Osteocyte (in vitro differentiated cells): ENCODE results near the gene GPR142. TPM values are rescaled to one million over a fixed set of nuclear protein-coding genes. Genes with fewer than 3 reads are reported as not detected.
A peak's percentile ranks its signal among the peaks of the same experiment; 100 is the strongest.

Experiments used
- DNase-seq: peaks from one replicate; pipeline ENCODE4 v3.0.0; 2021; ENCODE audit warnings: mixed read lengths; ENCODE audit not compliant: unreplicated experiment; ENCODE audit errors: extremely low spot score
- H3K27ac Mint-ChIP-seq: one replicate; pipeline ENCODE4 v1.8.0; 2021; ENCODE audit warnings: mild to moderate bottlenecking, mixed read lengths; ENCODE audit not compliant: unreplicated experiment
- H3K27me3 Mint-ChIP-seq: one replicate; pipeline ENCODE4 v1.8.0; 2021; ENCODE audit warnings: mixed read lengths; ENCODE audit not compliant: unreplicated experiment
- H3K36me3 Mint-ChIP-seq: one replicate; pipeline ENCODE4 v1.8.0; 2021; ENCODE audit warnings: mixed read lengths; ENCODE audit not compliant: unreplicated experiment
- H3K4me1 Mint-ChIP-seq: one replicate; pipeline ENCODE4 v1.8.0; 2021; ENCODE audit warnings: mixed read lengths; ENCODE audit not compliant: unreplicated experiment
- H3K4me3 Mint-ChIP-seq: one replicate; pipeline ENCODE4 v1.8.0; 2021; ENCODE audit warnings: mild to moderate bottlenecking, moderate library complexity, mixed read lengths; ENCODE audit not compliant: unreplicated experiment
- H3K9me3 Mint-ChIP-seq: one replicate; pipeline ENCODE4 v1.8.0; 2021; ENCODE audit warnings: mixed read lengths; ENCODE audit not compliant: unreplicated experiment
- CTCF ChIP-seq: fragments of 200-600 bp; sonication (generic); IDR thresholded peaks from 2 replicates; pipeline ENCODE4 v1.5.0; 2021; ENCODE audit warnings: antibody characterized with exemption, mild to moderate bottlenecking, moderate library complexity
- long read RNA-seq: library from polyadenylated mRNA; unstranded; transcript quantifications from one replicate; pipeline ENCODE4 v2.0.0, GENCODE V29; 2021
- total RNA-seq: library from RNA; stranded (reverse); gene quantifications from 2 replicates; pipeline ENCODE4 v1.2.1, GENCODE V29; 2021

GPR142 gene
- total RNA-seq, result not detected in 2 replicates
- long read RNA-seq, result 0 reads

GRCh38 chr17:74367206-74367605 is at the start of gene GPR142:
GPR142 (plus strand) TSS chr17:74367506; CDS start chr17:74369541, 2,035 bp downstream.
- Mint-ChIP-seq H3K36me3 (no peaks in the 10 kb centered on the region), H3K4me3 (no peak within 1 kb of the TSS), H3K9me3 (no peaks in the 10 kb centered on the region), H3K27me3 (peaks cover 4% of the 10 kb centered on the region), H3K27ac (no peak within 1 kb of the TSS), H3K4me1 (no peaks in the 10 kb centered on the region)
- DNase-seq, result no peak
- TF ChIP-seq CTCF, result no peak

- Mint-ChIP-seq H3K27me3 (peaks cover 9% of the 10 kb centered on the region), H3K9me3 (no peaks in the 10 kb centered on the region), H3K36me3 (no peaks in the 10 kb centered on the region), H3K4me3 (no peak overlapping the region), H3K27ac (no peak overlapping the region), H3K4me1 (no peaks in the 10 kb centered on the region)
- no peak for TF ChIP-seq CTCF
- DNase-seq, result no peak
Observed at GRCh38 chr17:74318391-74318790, 48.9 kb upstream of the GPR142 start.

- Mint-ChIP-seq H3K27me3 (peaks cover 39% of the 10 kb centered on the region), H3K4me3 (no peak overlapping the region), H3K4me1 (peaks cover 2% of the 10 kb centered on the region), H3K27ac (no peak overlapping the region), H3K36me3 (no peaks in the 10 kb centered on the region), H3K9me3 (no peaks in the 10 kb centered on the region)
- DNase-seq, result no peak
- TF ChIP-seq CTCF, result no peak
Observed at GRCh38 chr17:74324521-74324920, 42.8 kb upstream of the GPR142 start.

- no peak for TF ChIP-seq CTCF
- Mint-ChIP-seq H3K36me3 (no peaks in the 10 kb centered on the region), H3K4me1 (peaks cover 2% of the 10 kb centered on the region), H3K4me3 (peak overlapping the region; percentile 18), H3K27me3 (peaks cover 43% of the 10 kb centered on the region), H3K9me3 (no peaks in the 10 kb centered on the region), H3K27ac (no peak overlapping the region)
- no peak for DNase-seq
Observed at GRCh38 chr17:74325376-74325742, 41.9 kb upstream of the GPR142 start.

- no peak for DNase-seq
- Mint-ChIP-seq H3K27me3 (peaks cover 47% of the 10 kb centered on the region), H3K36me3 (no peaks in the 10 kb centered on the region), H3K4me1 (peaks cover 2% of the 10 kb centered on the region), H3K4me3 (peak within 1 kb of the TSS; percentile 18), H3K27ac (no peak within 1 kb of the TSS), H3K9me3 (no peaks in the 10 kb centered on the region)
- no peak for TF ChIP-seq CTCF
Observed at GRCh38 chr17:74325743-74326379, 41.4 kb upstream of the GPR142 start, which contains the start of gene KIF19. KIF19 (plus strand) TSS chr17:74326226; CDS start chr17:74326350, 124 bp downstream.
